Measurements from ENCODE around the gene SHC3.

SHC3 gene

DNA sequence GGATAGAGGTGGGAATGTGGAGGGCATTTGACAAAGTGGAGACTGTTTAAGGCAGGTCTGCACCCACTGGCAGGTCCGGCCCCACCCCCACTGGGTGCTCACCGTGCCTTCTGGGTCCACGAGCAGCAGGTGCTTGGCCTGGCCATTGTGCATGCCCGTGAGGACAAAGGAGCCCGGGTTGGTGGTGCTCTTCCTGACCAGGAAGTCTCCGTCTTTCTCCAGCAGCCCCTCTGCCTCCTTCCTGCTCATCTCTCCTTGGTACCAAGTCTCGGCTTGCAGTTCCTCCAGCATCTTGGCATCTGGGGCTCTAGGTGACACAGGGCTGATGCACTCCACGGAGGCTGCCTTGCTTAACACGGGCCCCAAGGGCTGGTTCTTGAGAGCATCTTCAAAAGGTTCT is 140.7 kb downstream of the SHC3 start:
- FAIRE-seq, result no peak
- no peak for TF ChIP-seq POLR2A (IDR thresholded peaks at IDR 0.05; ENCODE audit: low read depth, low read length)

DNA sequence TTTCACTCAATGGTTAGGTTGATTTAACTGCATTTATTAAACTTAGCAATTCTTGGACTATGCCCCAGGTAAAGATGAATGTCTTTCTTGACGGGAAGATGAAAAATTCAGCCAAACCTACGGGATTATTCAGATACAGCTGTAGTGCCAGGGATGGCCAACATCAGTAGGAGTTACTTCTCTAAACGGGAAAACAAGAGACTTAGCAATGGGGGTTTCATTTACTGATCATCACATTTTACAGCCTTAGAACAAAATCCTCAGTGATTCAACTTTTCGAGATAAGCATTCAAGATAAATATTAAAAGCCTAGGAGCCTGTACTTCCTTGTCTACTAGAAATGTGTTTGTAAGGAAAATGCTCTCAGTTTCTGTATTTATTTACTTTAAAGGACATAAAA is 141.3 kb downstream of the SHC3 start:
- no peak for TF ChIP-seq POLR2A (IDR thresholded peaks at IDR 0.05; ENCODE audit: low read depth, low read length)
- FAIRE-seq (no peak), DNase-seq (ENCODE audit: insufficient read length, low spot score) (no peak)

More for the DNA sequence above, 140.7 kb downstream of the SHC3 start:
- DNase-seq (ENCODE audit: insufficient read length, low spot score), result no peak

DNA sequence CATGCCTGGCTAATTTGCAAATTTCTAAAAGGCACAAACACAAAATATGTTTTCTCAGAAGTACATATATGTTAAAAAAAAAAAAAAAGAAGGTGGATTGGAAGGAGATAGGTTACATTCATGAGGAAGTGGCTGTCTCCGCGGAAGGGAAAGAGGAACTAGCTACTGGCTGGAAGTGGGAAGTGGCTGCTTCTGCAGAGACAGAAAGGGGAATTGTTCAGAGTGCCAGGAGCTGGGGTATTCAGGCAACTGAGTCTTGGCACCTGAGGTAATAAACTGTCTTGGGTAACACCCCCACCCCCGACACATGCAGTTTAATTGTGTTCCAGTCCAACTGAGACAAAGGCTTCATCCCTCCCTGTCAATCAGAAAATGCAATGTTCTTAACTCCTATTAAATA is 141.7 kb downstream of the SHC3 start:
- TF ChIP-seq POLR2A (IDR thresholded peaks at IDR 0.05; ENCODE audit: low read depth, low read length), result no peak

DNA sequence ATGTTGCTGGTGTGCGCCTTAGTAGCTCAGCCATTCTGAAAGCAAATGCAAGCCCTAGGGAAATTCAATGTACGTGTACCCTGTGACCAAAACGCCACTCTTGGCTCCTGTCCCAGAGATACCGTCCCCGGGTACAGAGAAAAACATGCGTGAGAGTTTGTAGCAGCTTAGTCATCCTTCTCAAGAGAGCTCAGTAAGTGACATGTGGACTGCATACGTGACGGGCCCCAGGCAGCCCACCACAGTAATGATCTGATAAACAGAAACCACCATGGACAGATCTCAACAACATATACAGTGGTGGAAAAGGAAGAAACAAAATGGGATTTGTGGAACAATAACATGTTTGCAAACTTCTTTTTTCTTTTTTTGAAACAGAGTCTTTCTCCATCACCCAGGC is 142.2 kb downstream of the SHC3 start:
- no peak for FAIRE-seq

More for the DNA sequence above, 141.7 kb downstream of the SHC3 start:
- FAIRE-seq (no peak), DNase-seq (ENCODE audit: insufficient read length, low spot score) (no peak)

DNA sequence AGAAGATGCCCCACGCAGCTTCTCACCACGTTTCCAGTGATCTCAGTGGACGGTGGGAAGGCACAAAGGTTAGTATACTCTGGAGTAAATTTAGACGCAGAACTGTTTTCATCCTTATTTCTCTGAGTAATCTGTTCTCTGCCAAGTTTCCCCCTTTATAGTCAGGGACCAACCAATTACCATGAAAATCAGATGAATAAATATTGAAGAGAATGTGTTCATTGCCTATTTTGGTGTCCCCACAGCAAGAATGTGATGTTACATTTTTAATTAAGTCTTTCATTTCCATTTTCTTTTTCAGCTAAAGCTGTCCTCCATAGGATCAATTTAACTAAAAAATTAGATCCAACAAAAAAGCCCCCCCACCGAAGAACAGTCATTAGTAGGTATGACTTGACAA is 146.0 kb downstream of the SHC3 start:
- DNase-seq (ENCODE audit: insufficient read length, low spot score), result no peak
- TF ChIP-seq POLR2A (IDR thresholded peaks at IDR 0.05; ENCODE audit: low read depth, low read length), result no peak
- FAIRE-seq, result no peak

More for the DNA sequence above, 142.2 kb downstream of the SHC3 start:
- no peak for TF ChIP-seq POLR2A (IDR thresholded peaks at IDR 0.05; ENCODE audit: low read depth, low read length)
- no peak for DNase-seq (ENCODE audit: insufficient read length, low spot score)

DNA sequence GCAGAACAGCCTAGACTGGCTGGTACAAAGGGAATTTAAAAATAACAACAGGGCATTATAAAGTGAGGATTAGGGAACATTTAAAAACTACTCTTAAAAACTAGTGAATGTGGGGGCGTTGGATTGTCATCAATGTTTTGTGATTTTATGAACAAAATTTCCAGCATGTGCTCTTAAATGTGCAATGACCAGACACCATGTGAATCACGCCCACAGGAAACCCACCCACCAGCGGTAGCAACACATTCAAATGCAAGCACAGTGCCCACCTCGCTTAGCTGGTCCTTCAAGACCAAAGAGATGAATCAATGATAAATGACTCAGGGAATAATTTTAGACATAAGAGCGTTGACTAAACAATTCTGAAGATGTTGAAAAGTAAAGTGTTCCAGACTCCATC is 146.4 kb downstream of the SHC3 start:
- DNase-seq (ENCODE audit: insufficient read length, low spot score) (no peak), FAIRE-seq (no peak)
- TF ChIP-seq POLR2A (IDR thresholded peaks at IDR 0.05; ENCODE audit: low read depth, low read length), result no peak

DNA sequence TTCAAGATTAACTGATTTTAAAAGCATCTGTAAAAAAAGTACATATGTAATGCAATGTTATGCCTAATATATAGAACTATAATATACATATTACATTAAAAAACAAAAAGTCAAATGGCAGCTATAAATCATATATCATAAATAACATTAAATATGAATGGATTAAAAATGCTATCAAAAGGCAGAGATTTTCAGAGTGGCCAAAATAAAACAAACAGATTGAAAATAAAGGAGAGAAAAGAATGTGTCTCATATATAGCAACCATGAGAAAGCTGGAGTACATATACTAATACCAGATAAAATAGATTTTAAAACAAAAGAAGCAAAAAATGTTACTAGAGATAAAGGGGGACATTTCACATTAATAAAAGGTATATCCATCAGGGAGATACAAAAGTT is 148.8 kb downstream of the SHC3 start:
- no peak for DNase-seq (ENCODE audit: insufficient read length, low spot score)
- TF ChIP-seq POLR2A (IDR thresholded peaks at IDR 0.05; ENCODE audit: low read depth, low read length), result no peak
- no peak for FAIRE-seq

DNA sequence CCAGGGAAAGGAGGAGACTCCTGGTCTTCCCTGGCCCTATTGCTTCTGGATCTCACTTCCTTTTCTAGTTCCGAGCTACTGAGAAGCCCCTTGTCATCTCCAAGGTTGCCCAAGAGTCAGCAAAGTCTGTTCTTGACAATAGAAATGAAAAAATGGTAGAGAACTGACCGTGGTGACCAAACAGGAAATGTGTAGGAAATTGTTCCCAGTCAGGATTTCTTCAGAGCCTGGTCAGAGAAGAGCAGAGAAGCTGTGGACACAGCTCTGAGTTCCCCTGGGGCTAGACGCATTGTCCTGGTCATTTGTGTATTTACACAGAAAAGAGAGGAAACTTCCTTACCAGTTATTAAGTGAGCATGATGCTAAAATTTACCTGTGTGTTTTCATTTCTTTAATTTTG is 151.7 kb downstream of the SHC3 start:
- FAIRE-seq, result no peak
- no peak for DNase-seq (ENCODE audit: insufficient read length, low spot score)
- TF ChIP-seq POLR2A (IDR thresholded peaks at IDR 0.05; ENCODE audit: low read depth, low read length), result no peak

DNA sequence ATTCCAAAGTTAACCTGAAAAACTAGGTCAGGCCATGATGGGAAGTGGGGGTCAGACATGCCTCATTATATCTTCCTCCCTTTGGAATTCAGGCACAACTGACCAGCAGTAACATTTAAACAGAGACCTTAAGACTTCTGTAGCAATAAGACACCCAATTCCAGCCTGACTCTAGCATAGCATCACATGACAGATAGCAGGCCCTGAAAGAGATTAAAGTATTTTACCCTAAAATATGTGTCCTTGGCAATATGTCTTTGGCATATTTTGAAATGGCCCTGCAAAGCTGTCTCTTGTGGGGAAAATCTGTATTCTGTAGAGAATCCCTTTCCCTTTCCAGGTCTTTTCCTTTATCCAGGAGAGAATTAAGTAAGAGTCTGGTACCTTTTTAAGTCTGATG is 153.1 kb downstream of the SHC3 start:
- no peak for TF ChIP-seq POLR2A (IDR thresholded peaks at IDR 0.05; ENCODE audit: low read depth, low read length)
- DNase-seq (ENCODE audit: insufficient read length, low spot score) (no peak), FAIRE-seq (no peak)

DNA sequence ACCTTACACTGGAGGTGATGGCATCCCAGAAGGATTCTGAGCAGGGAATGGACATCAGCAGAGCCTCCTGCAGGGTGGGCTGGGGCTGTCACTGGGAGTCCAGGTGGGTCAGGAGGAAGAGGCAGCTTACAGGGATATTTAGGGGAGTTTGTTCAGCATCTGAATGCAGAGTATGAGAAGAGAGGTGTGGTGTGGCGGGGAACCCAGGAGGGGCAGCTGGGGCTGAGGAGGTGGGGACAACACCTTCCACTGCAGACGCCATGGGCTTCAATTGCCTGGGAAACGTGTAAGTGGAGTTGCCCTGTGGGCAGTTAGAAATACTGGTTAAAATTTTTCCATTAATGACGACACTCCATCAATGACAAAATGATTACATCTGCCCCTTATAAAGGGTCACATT is 153.9 kb downstream of the SHC3 start:
- no peak for DNase-seq (ENCODE audit: insufficient read length, low spot score)
- no peak for TF ChIP-seq POLR2A (IDR thresholded peaks at IDR 0.05; ENCODE audit: low read depth, low read length)
- no peak for FAIRE-seq

DNA sequence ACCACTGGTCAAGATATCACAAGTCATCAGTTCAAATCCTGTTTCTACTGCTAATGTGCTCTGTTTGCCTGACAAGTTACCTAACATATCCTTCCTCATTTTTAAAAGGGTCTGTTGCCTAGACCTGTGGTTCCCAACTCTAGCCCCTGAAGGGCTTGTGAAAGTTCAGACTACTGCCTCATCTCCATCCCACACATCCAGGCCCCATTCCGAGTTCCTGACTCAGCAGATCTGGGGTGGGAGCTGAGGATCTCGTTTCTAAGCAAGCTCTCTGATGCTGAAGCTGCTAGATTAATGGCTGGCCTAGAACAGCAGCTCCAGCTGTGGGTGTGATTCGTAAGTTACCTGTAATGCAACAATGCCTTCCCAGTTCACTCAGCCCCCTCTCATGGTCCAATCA is 154.9 kb downstream of the SHC3 start:
- DNase-seq (ENCODE audit: insufficient read length, low spot score) (no peak), FAIRE-seq (no peak)
- TF ChIP-seq POLR2A (IDR thresholded peaks at IDR 0.05; ENCODE audit: low read depth, low read length), result no peak

DNA sequence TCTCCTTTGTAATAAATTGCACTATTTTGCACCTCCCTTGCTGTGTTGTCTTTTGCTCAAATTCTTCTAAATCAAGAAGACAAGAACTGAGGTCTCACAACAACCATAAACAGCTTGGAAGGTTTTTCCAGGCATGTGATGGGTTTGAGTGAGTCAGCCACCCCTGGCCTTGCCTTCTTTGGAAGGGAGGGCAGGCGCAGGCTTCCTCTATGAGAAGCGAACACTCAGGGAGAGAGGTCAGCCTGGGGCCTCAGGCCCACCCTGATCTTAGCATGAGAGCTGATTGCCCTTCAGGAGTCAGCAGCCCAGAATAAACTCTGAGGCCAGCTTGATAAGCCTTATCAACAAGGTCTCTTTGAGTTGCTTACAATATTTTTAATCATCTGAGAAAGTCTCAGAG is 155.7 kb downstream of the SHC3 start:
- TF ChIP-seq POLR2A (IDR thresholded peaks at IDR 0.05; ENCODE audit: low read depth, low read length), result no peak
- no peak for FAIRE-seq

DNA sequence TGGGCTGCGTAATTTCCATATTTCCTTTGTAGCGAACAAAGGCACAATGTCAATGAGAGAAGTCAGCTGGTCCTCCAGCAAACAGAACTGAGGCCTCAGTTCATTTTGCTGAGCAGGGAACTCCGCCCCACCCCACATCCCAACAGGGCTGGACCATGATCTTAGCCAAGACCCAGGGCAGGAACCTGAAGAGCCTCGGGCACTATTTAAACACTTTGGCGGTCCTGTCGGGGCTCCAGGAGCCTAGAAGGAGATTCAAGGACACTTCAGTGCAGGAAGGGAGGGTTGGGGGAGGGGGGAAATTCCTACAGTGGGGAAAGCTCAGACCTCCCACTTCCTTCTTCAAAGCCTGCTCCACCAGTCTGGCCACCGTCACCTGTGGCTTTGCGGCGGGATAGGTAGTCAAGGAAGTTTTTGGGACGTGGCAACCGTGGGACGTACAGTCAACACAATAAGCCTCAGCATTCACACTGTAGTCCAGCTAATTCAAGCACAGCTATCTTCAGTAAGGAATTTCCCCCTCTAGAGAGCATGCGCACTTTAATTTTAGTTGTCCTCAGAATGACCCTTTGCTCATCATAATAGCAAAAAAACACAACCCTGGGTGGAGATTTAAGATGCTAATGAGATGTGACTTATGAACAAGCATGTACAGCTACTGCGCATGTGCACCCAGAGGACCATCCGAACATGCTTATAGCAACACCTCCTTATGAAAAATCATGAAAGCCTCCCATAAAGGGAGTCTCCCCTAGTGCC is 156.4 kb downstream of the SHC3 start:
- no peak for TF ChIP-seq POLR2A (IDR thresholded peaks at IDR 0.05; ENCODE audit: low read depth, low read length)
- no peak for DNase-seq (ENCODE audit: insufficient read length, low spot score)
- no peak for FAIRE-seq

More for the DNA sequence above, 155.7 kb downstream of the SHC3 start:
- no peak for DNase-seq (ENCODE audit: insufficient read length, low spot score)

DNA sequence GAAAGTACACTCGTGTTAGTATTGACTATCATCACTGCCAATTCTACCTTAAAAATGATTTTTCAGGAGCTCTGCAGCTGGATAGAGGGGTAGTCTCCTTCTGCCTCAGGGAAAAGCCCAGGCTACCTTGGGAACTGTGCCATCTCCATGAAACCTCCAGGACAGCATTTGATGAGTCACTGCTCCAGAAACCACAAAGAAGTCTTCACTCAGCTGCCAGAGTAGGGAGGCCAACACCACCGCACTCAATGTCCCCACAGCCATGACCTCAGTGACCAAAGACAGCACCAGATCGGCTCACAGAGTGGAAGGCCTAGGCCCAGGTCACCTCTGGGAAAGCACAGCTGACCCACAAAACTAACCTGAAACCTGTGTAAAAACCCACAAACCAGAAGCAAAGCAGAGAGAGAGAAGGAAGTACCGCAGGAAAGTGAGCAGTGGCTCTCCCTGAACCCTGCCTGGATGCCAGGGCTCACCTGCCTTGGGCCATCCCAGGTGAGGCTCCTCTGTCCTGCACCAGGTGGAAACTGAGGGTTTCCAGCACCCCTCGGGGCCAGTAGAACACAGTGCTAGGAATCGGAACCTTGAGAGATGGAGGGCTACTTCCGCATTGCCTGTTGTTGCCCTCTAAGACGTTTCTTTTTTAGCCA is 157.3 kb downstream of the SHC3 start:
- DNase-seq (ENCODE audit: insufficient read length, low spot score) (peak; percentile 84), FAIRE-seq (peak; percentile 93)
- no peak for TF ChIP-seq POLR2A (IDR thresholded peaks at IDR 0.05; ENCODE audit: low read depth, low read length)

DNA sequence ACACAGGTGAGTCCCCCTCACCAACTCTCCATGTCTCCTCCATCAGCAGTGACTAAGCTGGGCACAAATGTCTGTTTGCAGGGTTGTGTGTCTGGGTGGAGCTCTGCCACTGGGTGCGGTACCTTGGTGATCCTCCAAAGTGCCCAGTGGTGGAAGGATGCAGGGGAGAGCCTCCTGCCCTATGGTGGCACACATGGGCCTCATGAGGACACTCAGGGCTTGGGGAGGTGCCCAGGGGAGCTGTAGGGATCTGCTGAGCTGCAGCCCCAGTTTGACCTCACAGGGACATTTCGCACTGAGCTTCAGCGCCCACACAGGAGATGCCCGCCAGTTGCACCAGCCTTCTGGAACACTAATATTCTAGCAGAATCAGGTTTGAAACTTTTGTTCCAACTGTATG is 157.9 kb downstream of the SHC3 start:
- TF ChIP-seq POLR2A (IDR thresholded peaks at IDR 0.05; ENCODE audit: low read depth, low read length), result no peak
- DNase-seq (ENCODE audit: insufficient read length, low spot score), result no peak
- no peak for FAIRE-seq
